GM12873 (cell line): Measurements from ENCODE around the gene MYZAP.

Experiments
- CTCF ChIP-seq: IDR thresholded peaks from 2 replicates; pipeline ENCODE4 v1.5.1; 2012; ENCODE audit warnings: low read depth, mild to moderate bottlenecking, moderate library complexity, low read length, control low read depth; ENCODE audit not compliant: insufficient read depth; ENCODE audit errors: missing control alignments

Gene MYZAP

GRCh38 chr15:57685306-57686095, 93.8 kb downstream of the MYZAP start:
- TF ChIP-seq CTCF: no peak

GRCh38 chr15:57686657-57687056, 95.0 kb downstream of the MYZAP start:
- TF ChIP-seq CTCF: no peak

GRCh38 chr15:57690341-57690966, 98.8 kb downstream of the MYZAP start:
- TF ChIP-seq CTCF: no peak

- TF ChIP-seq CTCF: no peak
Observed at GRCh38 chr15:57691082-57691481, 99.4 kb downstream of the MYZAP start.

GRCh38 chr15:57692709-57693108, 101.0 kb downstream of the MYZAP start:
- no peak for TF ChIP-seq CTCF

- TF ChIP-seq CTCF: no peak
Observed at GRCh38 chr15:57694279-57694678, 102.6 kb downstream of the MYZAP start.

- no peak for TF ChIP-seq CTCF
Observed at GRCh38 chr15:57696146-57696545, 104.4 kb downstream of the MYZAP start.
